NCI-H2029 treated with DMSO at 0.1 percent for 48 hours (cell line): ENCODE measurements around the gene TIMP1.

Source experiments
- DNase-seq: peaks from one replicate; lab custom pipeline; 2025; lab: John Stamatoyannopoulos, UW

TIMP1 gene

GRCh38 chrX:47573341-47574075 is 8.7 kb upstream of the TIMP1 start:
- no peak for DNase-seq

GRCh38 chrX:47574076-47574546 is 8.1 kb upstream of the TIMP1 start:
- no peak for DNase-seq

GRCh38 chrX:47574547-47575301 is 7.5 kb upstream of the TIMP1 start:
- no peak for DNase-seq

GRCh38 chrX:47576021-47576898 is 6.0 kb upstream of the TIMP1 start:
- no peak for DNase-seq

GRCh38 chrX:47577424-47577823 is 4.8 kb upstream of the TIMP1 start:
- DNase-seq = no peak

- no peak for DNase-seq
Observed at GRCh38 chrX:47577901-47578300, 4.3 kb upstream of the TIMP1 start.

GRCh38 chrX:47578692-47579091 is 3.5 kb upstream of the TIMP1 start:
- no peak for DNase-seq

GRCh38 chrX:47579537-47579936 is 2.7 kb upstream of the TIMP1 start:
- no peak for DNase-seq

GRCh38 chrX:47583240-47583861 is 1.1 kb downstream of the TIMP1 start:
- DNase-seq = no peak

- no peak for DNase-seq
Observed at GRCh38 chrX:47584714-47585113, 2.5 kb downstream of the TIMP1 start.

GRCh38 chrX:47585273-47585672 is 3.0 kb downstream of the TIMP1 start:
- no peak for DNase-seq

- no peak for DNase-seq
Observed at GRCh38 chrX:47586043-47586787, 4.0 kb downstream of the TIMP1 start.

GRCh38 chrX:47587091-47587891 is 5.1 kb downstream of the TIMP1 start:
- DNase-seq = no peak

GRCh38 chrX:47587906-47588735 is 5.9 kb downstream of the TIMP1 start:
- no peak for DNase-seq

- no peak for DNase-seq
Observed at GRCh38 chrX:47590984-47591383, 8.7 kb downstream of the TIMP1 start.

- no peak for DNase-seq
Observed at GRCh38 chrX:47593522-47593921, 11.3 kb downstream of the TIMP1 start.

GRCh38 chrX:47595716-47596251 is 13.5 kb downstream of the TIMP1 start:
- peak; percentile 2 for DNase-seq

GRCh38 chrX:47596256-47596655 is 14.0 kb downstream of the TIMP1 start:
- no peak for DNase-seq

- DNase-seq = no peak
Observed at GRCh38 chrX:47597222-47597621, 15.0 kb downstream of the TIMP1 start.
